ENCODE measurements around the gene DDX42. TPM values are rescaled to one million over a fixed set of nuclear protein-coding genes. Genes with fewer than 3 reads are reported as not detected.

Gene DDX42
- total and polyA plus RNA-seq, 2 experiments from 2014 or later = 31.1 to 79.9 TPM

DNA sequence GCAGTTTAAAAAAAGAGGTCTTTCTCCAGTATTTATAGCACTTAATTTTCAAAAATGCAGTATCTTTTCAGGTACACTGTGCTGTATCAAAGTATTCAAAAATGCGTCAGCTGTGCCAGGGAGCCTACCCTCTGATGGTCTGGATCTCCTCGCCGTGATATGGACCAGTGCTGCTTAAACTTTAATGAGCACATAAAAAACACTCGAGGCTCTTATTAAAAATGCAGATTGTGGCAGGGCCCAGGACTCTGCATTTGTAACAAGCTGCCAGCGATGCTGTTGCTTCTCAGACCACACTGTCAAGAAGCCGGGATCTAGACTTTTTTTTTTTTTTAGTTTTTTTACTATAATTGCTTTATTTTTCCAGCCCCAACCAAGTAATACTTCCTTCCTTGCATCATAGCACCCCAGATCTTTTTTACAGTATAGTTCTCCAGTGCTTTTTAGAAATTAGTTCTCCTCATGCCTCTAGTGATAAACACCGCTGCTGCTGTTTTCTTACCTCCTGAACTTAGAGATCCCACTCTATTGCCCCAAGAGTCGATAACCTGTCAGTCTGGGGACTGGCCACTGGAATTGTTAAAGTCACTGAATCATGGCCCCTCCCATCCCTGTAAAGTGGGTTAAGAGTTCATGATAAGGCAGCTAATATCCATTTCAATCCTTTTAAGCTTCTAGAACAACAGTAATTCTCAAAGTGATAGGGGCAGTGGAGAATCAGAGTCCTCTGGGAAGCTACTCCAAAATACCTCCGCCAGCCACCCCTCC lies 70.1 kb downstream of the DDX42 start:
- no peak for DNase-seq (ENCODE audit: low spot score)
- Histone ChIP-seq H3K4me1 (ENCODE audit: insufficient read depth) (peaks cover 30% of the 10 kb centered on the region), H3K27me3 (no peaks in the 10 kb centered on the region), H3K9me2 (replicated peaks; ENCODE audit: insufficient read depth) (no peaks in the 10 kb centered on the region), H3K27ac (peak overlapping the region; percentile 88), H3K79me2 (peaks cover 31% of the 10 kb centered on the region), H2AFZ (peak overlapping the region; percentile 94), H4K20me1 (ENCODE audit: insufficient read depth, poor library complexity, severe bottlenecking) (peaks cover 20% of the 10 kb centered on the region), H3K4me2 (peak overlapping the region; percentile 82), H3K4me3 (no peak overlapping the region), H3K36me3 (replicated peaks; ENCODE audit: insufficient read depth, low read depth) (no peaks in the 10 kb centered on the region), H3K9me3 (ENCODE audit: low read depth) (no peaks in the 10 kb centered on the region)
- TF ChIP-seq, protein P1, sequence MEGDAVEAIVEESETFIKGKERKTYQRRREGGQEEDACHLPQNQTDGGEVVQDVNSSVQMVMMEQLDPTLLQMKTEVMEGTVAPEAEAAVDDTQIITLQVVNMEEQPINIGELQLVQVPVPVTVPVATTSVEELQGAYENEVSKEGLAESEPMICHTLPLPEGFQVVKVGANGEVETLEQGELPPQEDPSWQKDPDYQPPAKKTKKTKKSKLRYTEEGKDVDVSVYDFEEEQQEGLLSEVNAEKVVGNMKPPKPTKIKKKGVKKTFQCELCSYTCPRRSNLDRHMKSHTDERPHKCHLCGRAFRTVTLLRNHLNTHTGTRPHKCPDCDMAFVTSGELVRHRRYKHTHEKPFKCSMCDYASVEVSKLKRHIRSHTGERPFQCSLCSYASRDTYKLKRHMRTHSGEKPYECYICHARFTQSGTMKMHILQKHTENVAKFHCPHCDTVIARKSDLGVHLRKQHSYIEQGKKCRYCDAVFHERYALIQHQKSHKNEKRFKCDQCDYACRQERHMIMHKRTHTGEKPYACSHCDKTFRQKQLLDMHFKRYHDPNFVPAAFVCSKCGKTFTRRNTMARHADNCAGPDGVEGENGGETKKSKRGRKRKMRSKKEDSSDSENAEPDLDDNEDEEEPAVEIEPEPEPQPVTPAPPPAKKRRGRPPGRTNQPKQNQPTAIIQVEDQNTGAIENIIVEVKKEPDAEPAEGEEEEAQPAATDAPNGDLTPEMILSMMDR (IDR thresholded peaks at IDR 0.05; ENCODE audit: poor library complexity) = no peak
- TF ChIP-seq EZH2 (IDR thresholded peaks at IDR 0.05; ENCODE audit: borderline replicate concordance) (no peak), EZH2phosphoT487 (IDR thresholded peaks at IDR 0.05; ENCODE audit: low read depth, severe bottlenecking, unreplicated experiment) (no peak)
- 79% methylated on average over 9 of the region's 9 CpGs for WGBS (ENCODE audit: low lambda C conversion rate, missing lambda C conversion rate)

- TF ChIP-seq, protein P1 (IDR thresholded peaks at IDR 0.05; ENCODE audit: poor library complexity) = no peak
- TF ChIP-seq EZH2 (IDR thresholded peaks at IDR 0.05; ENCODE audit: borderline replicate concordance) (no peak), EZH2phosphoT487 (IDR thresholded peaks at IDR 0.05; ENCODE audit: low read depth, severe bottlenecking, unreplicated experiment) (no peak)
Observed at GRCh38 chr17:63845509-63845908, 71.5 kb downstream of the DDX42 start.

GRCh38 chr17:63847525-63848249 lies 73.7 kb downstream of the DDX42 start:
- no peaks in the 10 kb centered on the region for H3K36me3 ChIP-seq (replicated peaks; ENCODE audit: insufficient read depth, low read depth)
- H3K4me2 ChIP-seq = no peak overlapping the region
- H2AFZ ChIP-seq = no peak overlapping the region
- no peaks in the 10 kb centered on the region for H4K20me1 ChIP-seq (ENCODE audit: insufficient read depth, poor library complexity, severe bottlenecking)
- no peak for DNase-seq (ENCODE audit: low spot score)
- H3K79me2 ChIP-seq = no peaks in the 10 kb centered on the region
- TF ChIP-seq EZH2 (IDR thresholded peaks at IDR 0.05; ENCODE audit: borderline replicate concordance) (no peak), EZH2phosphoT487 (IDR thresholded peaks at IDR 0.05; ENCODE audit: low read depth, severe bottlenecking, unreplicated experiment) (no peak)
- TF ChIP-seq, protein P1 (IDR thresholded peaks at IDR 0.05; ENCODE audit: poor library complexity) = no peak
- H3K27ac ChIP-seq = no peak overlapping the region
- no peaks in the 10 kb centered on the region for H3K9me3 ChIP-seq (ENCODE audit: low read depth)
- H3K27me3 ChIP-seq = no peaks in the 10 kb centered on the region
- no peaks in the 10 kb centered on the region for H3K9me2 ChIP-seq (replicated peaks; ENCODE audit: insufficient read depth)
- WGBS (ENCODE audit: low lambda C conversion rate, missing lambda C conversion rate) = 98% methylated on average over 3 of the region's 3 CpGs
- peaks cover 5% of the 10 kb centered on the region for H3K4me1 ChIP-seq (ENCODE audit: insufficient read depth)
- H3K4me3 ChIP-seq = no peak overlapping the region

More at GRCh38 chr17:63845509-63845908, 71.5 kb downstream of the DDX42 start:
- no peaks in the 10 kb centered on the region for H3K9me3 ChIP-seq (ENCODE audit: low read depth)
- H2AFZ ChIP-seq = no peak overlapping the region
- DNase-seq (ENCODE audit: low spot score) = no peak
- H3K79me2 ChIP-seq = peaks cover 17% of the 10 kb centered on the region
- H3K9me2 ChIP-seq (replicated peaks; ENCODE audit: insufficient read depth) = no peaks in the 10 kb centered on the region
- 96% methylated on average over 1 of the region's 1 CpG for WGBS (ENCODE audit: low lambda C conversion rate, missing lambda C conversion rate)
- no peaks in the 10 kb centered on the region for H3K36me3 ChIP-seq (replicated peaks; ENCODE audit: insufficient read depth, low read depth)
- peaks cover 15% of the 10 kb centered on the region for H3K4me1 ChIP-seq (ENCODE audit: insufficient read depth)
- no peaks in the 10 kb centered on the region for H3K27me3 ChIP-seq
- H3K4me3 ChIP-seq = no peak overlapping the region
- no peak overlapping the region for H3K27ac ChIP-seq
- peaks cover 9% of the 10 kb centered on the region for H4K20me1 ChIP-seq (ENCODE audit: insufficient read depth, poor library complexity, severe bottlenecking)
- no peak overlapping the region for H3K4me2 ChIP-seq

Measured in hepatocyte (in vitro differentiated cells).